H1 (cell line): Measurements from ENCODE around the gene ERVFRD-1. TPM values are rescaled to one million over a fixed set of nuclear protein-coding genes. Genes with fewer than 3 reads are reported as not detected.

Experiments
- CTCF ChIA-PET: fragments of 300-600 bp; sonication (Branson Sonifier 250); formaldehyde crosslinking; loops from one replicate; lab custom pipeline; 2021; ENCODE audit not compliant: partially characterized antibody; lab: Charles Lee
- POLR2A ChIA-PET: fragments of 300-600 bp; sonication (Branson Sonifier 250); formaldehyde crosslinking; loops from one replicate; lab custom pipeline; 2021; ENCODE audit warnings: inconsistent platforms; ENCODE audit not compliant: partially characterized antibody; lab: Charles Lee
- DNase-seq, 2 experiments: peaks; one replicate each; pipeline versions ENCODE4 v3.0.0 to v3.0.0-alpha.2; 2010 to 2022; ENCODE audit warnings: low spot score in 2 of 2, low read depth in 1 of 2, mixed read lengths in 1 of 2
- FAIRE-seq: peaks from 2 replicates; lab custom pipeline; 2011; peaks lifted over from hg19 to GRCh38; lab: Jason Lieb, UNC
- H2AFZ ChIP-seq: 2 replicates; pipeline ENCODE4 v1.8.1; 2012; ENCODE audit warnings: low read length, inconsistent platforms
- H2AK5ac ChIP-seq: 2 replicates; pipeline ENCODE4 v1.6.1; 2013; ENCODE audit warnings: low read depth, low read length
- H2BK120ac ChIP-seq: replicated peaks from 2 replicates; pipeline ENCODE3; 2013; ENCODE audit warnings: low read depth, low read length, inconsistent platforms
- H2BK12ac ChIP-seq: 2 replicates; pipeline ENCODE4 v1.6.1; 2013; ENCODE audit warnings: low read depth, low read length
- H2BK15ac ChIP-seq: 2 replicates; pipeline ENCODE4 v1.6.1; 2013; ENCODE audit warnings: low read length
- H2BK20ac ChIP-seq: 2 replicates; pipeline ENCODE4 v1.6.1; 2013; ENCODE audit warnings: low read length
- H2BK5ac ChIP-seq: 2 replicates; pipeline ENCODE4 v1.6.1; 2013; ENCODE audit warnings: low read depth, low read length
- H3K14ac ChIP-seq: 2 replicates; pipeline ENCODE4 v1.6.1; 2013; ENCODE audit warnings: inconsistent platforms; ENCODE audit not compliant: insufficient read length
- H3K18ac ChIP-seq: 2 replicates; pipeline ENCODE4 v1.6.1; 2013; ENCODE audit warnings: low read length; ENCODE audit errors: extremely low read depth
- H3K23ac ChIP-seq: 2 replicates; pipeline ENCODE4 v1.6.1; 2013; ENCODE audit warnings: inconsistent platforms; ENCODE audit not compliant: insufficient read length
- H3K23me2 ChIP-seq: 2 replicates; pipeline ENCODE4 v1.6.1; 2013; ENCODE audit warnings: low read depth, low read length
- H3K27ac ChIP-seq: 2 replicates; pipeline ENCODE4 v1.6.1; 2011; ENCODE audit warnings: low read depth, low read length, inconsistent platforms
- H3K27me3 ChIP-seq, 4 experiments: replicated peaks in 1 of 4; 1 replicate in 1 of 4; 2 replicates in 3 of 4; pipeline versions ENCODE4 v1.6.1 to v1.8.1; 2011 to 2013; ENCODE audit warnings: low read length in 3 of 4, mild to moderate bottlenecking in 3 of 4, inconsistent platforms in 2 of 4, mixed read lengths in 2 of 4, moderate library complexity in 1 of 4; ENCODE audit not compliant: control insufficient read depth in 3 of 4, insufficient read depth in 3 of 4; ENCODE audit errors: extremely low read depth in 1 of 4
- H3K36me3 ChIP-seq, 4 experiments: 2 replicates each; pipeline versions ENCODE4 v1.6.1 to v1.8.1; 2011 to 2013; ENCODE audit warnings: mild to moderate bottlenecking in 4 of 4, low read length in 3 of 4, moderate library complexity in 2 of 4, control low read depth in 1 of 4, inconsistent platforms in 1 of 4; ENCODE audit not compliant: insufficient read depth in 4 of 4, control insufficient read depth in 2 of 4
- H3K4ac ChIP-seq: replicated peaks from 2 replicates; pipeline ENCODE3; 2013; ENCODE audit warnings: low read length, low read depth, mixed read lengths, inconsistent platforms; ENCODE audit not compliant: insufficient read length
- H3K4me1 ChIP-seq, 4 experiments: replicated peaks in 1 of 4; 1 replicate in 1 of 4; 2 replicates in 3 of 4; pipeline versions ENCODE4 v1.6.1 to v1.8.1; 2011 to 2013; ENCODE audit warnings: low read length in 3 of 4, inconsistent platforms in 2 of 4, mixed read lengths in 1 of 4; ENCODE audit not compliant: insufficient read depth in 4 of 4, control insufficient read depth in 3 of 4
- H3K4me2 ChIP-seq, 2 experiments: 2 replicates each; pipeline versions ENCODE4 v1.6.1 to v1.8.1; 2011 to 2013; ENCODE audit warnings: low read depth in 2 of 2, low read length in 2 of 2, control low read depth in 1 of 2, inconsistent platforms in 1 of 2, mild to moderate bottlenecking in 1 of 2; ENCODE audit not compliant: insufficient read depth in 1 of 2
- H3K4me3 ChIP-seq, 4 experiments: fragments of 200-600, 300-600 bp in 1 of 4; sonication (generic), shearing (Covaris generic), sonication (Bioruptor Twin) in 1 of 4; 2 replicates each; pipeline versions ENCODE4 v1.5.1 to v1.8.1; 2011 to 2016; ENCODE audit warnings: low read length in 4 of 4, low read depth in 3 of 4, control low read depth in 2 of 4, inconsistent platforms in 2 of 4, mild to moderate bottlenecking in 2 of 4, mixed read lengths in 1 of 4, moderate library complexity in 1 of 4; ENCODE audit not compliant: insufficient read depth in 2 of 4; ENCODE audit errors: extremely low read depth in 1 of 4
- H3K56ac ChIP-seq: replicated peaks from 2 replicates; pipeline ENCODE3; 2013; ENCODE audit warnings: low read depth, mild to moderate bottlenecking, mixed read lengths, low read length, inconsistent platforms; ENCODE audit not compliant: insufficient read length
- H3K79me1 ChIP-seq: 2 replicates; pipeline ENCODE4 v1.6.1; 2013; ENCODE audit warnings: low read depth, low read length, control low read depth
- H3K79me2 ChIP-seq, 2 experiments: 2 replicates each; pipeline versions ENCODE4 v1.6.1 to v1.8.1; 2012 to 2013; ENCODE audit warnings: low read length in 2 of 2, mild to moderate bottlenecking in 2 of 2, inconsistent platforms in 1 of 2; ENCODE audit not compliant: insufficient read depth in 2 of 2, control insufficient read depth in 1 of 2
- H3K9ac ChIP-seq, 4 experiments: replicated peaks in 1 of 4; 1 replicate in 1 of 4; 2 replicates in 3 of 4; pipeline versions ENCODE4 v1.6.1 to v1.8.1; 2011 to 2013; ENCODE audit warnings: low read depth in 3 of 4, low read length in 3 of 4, control low read depth in 2 of 4, mild to moderate bottlenecking in 2 of 4, moderate library complexity in 2 of 4, inconsistent platforms in 1 of 4; ENCODE audit errors: extremely low read depth in 1 of 4
- H3K9me3 ChIP-seq, 2 experiments: 2 replicates each; pipeline versions ENCODE4 v1.6.1 to v1.8.1; 2012 to 2013; ENCODE audit warnings: mild to moderate bottlenecking in 2 of 2, moderate library complexity in 2 of 2, control low read depth in 1 of 2, inconsistent platforms in 1 of 2, low read depth in 1 of 2, low read length in 1 of 2, mixed read lengths in 1 of 2; ENCODE audit not compliant: insufficient read depth in 2 of 2
- H4K20me1 ChIP-seq, 2 experiments: replicated peaks in 1 of 2; 2 replicates each; pipeline versions ENCODE3 to v1.8.1; 2011 to 2013; ENCODE audit warnings: inconsistent platforms in 2 of 2, low read length in 2 of 2, mild to moderate bottlenecking in 1 of 2; ENCODE audit not compliant: insufficient read depth in 2 of 2, control insufficient read depth in 1 of 2
- H4K5ac ChIP-seq: 2 replicates; pipeline ENCODE4 v1.6.1; 2013; ENCODE audit warnings: low read length, low read depth, mixed read lengths, inconsistent platforms; ENCODE audit not compliant: insufficient read length
- H4K8ac ChIP-seq: 2 replicates; pipeline ENCODE4 v1.8.0; 2013; ENCODE audit warnings: mild to moderate bottlenecking, moderate library complexity, low read length, inconsistent platforms; ENCODE audit not compliant: insufficient read depth; ENCODE audit errors: extremely low read depth
- H4K91ac ChIP-seq: replicated peaks from 2 replicates; pipeline ENCODE3; 2013; ENCODE audit warnings: low read length, mixed read lengths, inconsistent platforms; ENCODE audit not compliant: insufficient read length
- CBX5 ChIP-seq: fragments of 300-800, 300-1000 bp; sonication (generic); IDR thresholded peaks from 2 replicates; pipeline ENCODE4 v1.7.1; 2016; ENCODE audit warnings: antibody characterized with exemption, low read length, low read depth
- SP2 ChIP-seq: IDR thresholded peaks from 2 replicates; pipeline ENCODE4 v1.6.1; 2012; ENCODE audit warnings: mild to moderate bottlenecking, low read length, inconsistent platforms
- SRF ChIP-seq: IDR thresholded peaks from 2 replicates; pipeline ENCODE4 v1.6.1; 2011; ENCODE audit warnings: mild to moderate bottlenecking, low read depth, low read length, moderate library complexity
- WGBS, 2 experiments: shearing (Covaris generic) in 1 of 2; methylation state at CpG; one replicate each; pipeline versions ENCODE4 v1.1.6 to v1.1.7; 2013 to 2015; ENCODE audit warnings: low lambda C conversion rate in 2 of 2, mixed read lengths in 2 of 2, inconsistent platforms in 1 of 2, low coverage in 1 of 2, missing lambda C conversion rate in 1 of 2; ENCODE audit not compliant: insufficient replicate concordance in 2 of 2, insufficient coverage in 1 of 2, insufficient read length in 1 of 2; ENCODE audit errors: extremely low coverage in 1 of 2, missing lambda C conversion rate in 1 of 2; 5-methylcytosine and 5-hydroxymethylcytosine counted together
- polyA plus RNA-seq, 7 experiments: library from polyadenylated mRNA; depleted of rRNA in 3 of 7; stranded (reverse) in 5 of 7; unstranded in 2 of 7; fragments of >200 nt in 5 of 7; fragments of 200-250 nt in 2 of 7; gene quantifications; 1 replicate in 5 of 7; 2 replicates in 1 of 7; 4 replicates in 1 of 7; pipeline versions ENCODE4 v1.2.1 to v1.2.3, GENCODE V29; 2011 to 2013; ENCODE audit warnings: missing spikeins in 2 of 7, mixed read lengths in 2 of 7
- total RNA-seq: library from RNA; stranded (reverse); fragmentation: NEBNext Ultra II Directional; extraction: Animal tissue kit (Norgen Biotek cat#: 25700); gene quantifications from 2 replicates; pipeline ENCODE4 v1.2.1, GENCODE V29; 2021

The ERVFRD-1 gene
- total and polyA plus RNA-seq, 2 of the 8 experiments (the other 6 are each of a cell fraction or from before 2014, with no cell fraction given) = not detected

DNA sequence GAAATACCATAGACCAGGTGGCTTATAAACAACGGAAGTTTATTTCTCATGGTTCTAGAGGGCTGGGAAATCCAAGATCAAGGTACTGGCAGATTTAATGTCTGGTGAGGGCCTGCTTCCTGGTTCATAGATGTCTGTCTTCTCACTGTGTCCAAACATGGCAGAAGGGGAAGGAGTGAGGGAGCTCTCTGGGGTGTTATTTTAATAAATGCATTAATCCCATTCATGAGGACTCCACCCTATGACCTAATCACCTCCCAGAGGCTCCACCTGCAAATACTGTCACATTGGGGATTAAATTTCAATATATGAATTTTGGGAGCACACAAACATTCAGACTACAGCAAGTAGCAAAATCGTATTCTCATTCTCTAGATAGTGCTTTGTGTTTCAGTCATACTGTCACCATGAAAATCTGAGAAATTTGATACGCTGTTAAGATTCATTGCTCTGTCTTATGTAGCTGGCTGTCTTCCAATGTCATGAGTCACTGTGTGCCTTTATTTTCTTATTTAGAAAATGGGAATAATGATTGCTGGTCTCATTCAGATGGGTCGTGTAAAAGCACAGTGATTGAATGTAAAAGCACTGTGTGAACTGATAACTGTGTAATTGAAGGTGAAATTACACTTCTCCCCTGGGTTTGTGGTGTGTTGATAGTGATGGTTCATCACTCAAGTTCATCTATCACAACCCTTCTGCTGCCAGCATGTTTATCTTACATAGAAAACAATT is 8.9 kb upstream of the ERVFRD-1 start:
- H3K79me1 ChIP-seq = no peaks in the 10 kb centered on the region; the same call in 1 of the 2 replicates
- ChIA-PET POLR2A (no interaction called here), CTCF (interaction anchor here (1.2 to 1.3 kb wide), 2 partner anchors 13 to 376 kb away, joined by 3 read pairs; no protein-coding TSS in a partner anchor)
- no peak overlapping the region for H3K4ac ChIP-seq
- no peak overlapping the region for H2BK5ac ChIP-seq
- TF ChIP-seq SRF (no peak), SP2 (no peak), CBX5 (no peak)
- no peak overlapping the region for H2BK120ac ChIP-seq
- FAIRE-seq = no peak
- 85% methylated on average over 4 of the region's 4 CpGs; no CpG with 5 or more reads in 1 of the 2 experiments for WGBS, 2 experiments
- H3K27ac ChIP-seq = no peak overlapping the region
- no peak overlapping the region for H4K5ac ChIP-seq
- H4K8ac ChIP-seq = no peak overlapping the region
- no peaks in the 10 kb centered on the region for H3K4me1 ChIP-seq
- no peak overlapping the region for H3K14ac ChIP-seq
- H3K9ac ChIP-seq = no peak overlapping the region
- no peak overlapping the region for H2BK20ac ChIP-seq
- H3K9me3 ChIP-seq = no peaks in the 10 kb centered on the region
- H2AFZ ChIP-seq = no peak overlapping the region
- no peak overlapping the region for H2AK5ac ChIP-seq
- H3K23ac ChIP-seq = no peak overlapping the region
- no peak overlapping the region for H4K91ac ChIP-seq
- H2BK15ac ChIP-seq = no peak overlapping the region
- no peak overlapping the region for H3K4me2 ChIP-seq
- no peaks in the 10 kb centered on the region for H3K27me3 ChIP-seq
- no peak overlapping the region for H3K56ac ChIP-seq
- H4K20me1 ChIP-seq = peaks cover 0 to 5% of the 10 kb centered on the region in 2 experiments
- no peak overlapping the region for H2BK12ac ChIP-seq
- no peaks in the 10 kb centered on the region for H3K36me3 ChIP-seq
- peaks cover 0 to 55% of the 10 kb centered on the region in 2 experiments; a peak in 2 of 4 replicates for H3K79me2 ChIP-seq
- H3K18ac ChIP-seq = no peak overlapping the region
- H3K23me2 ChIP-seq = no peaks in the 10 kb centered on the region
- H3K4me3 ChIP-seq = no peak overlapping the region
- no peak for DNase-seq
